ENCODE measurements around the gene MTCH1.

MTCH1 gene, protein sequence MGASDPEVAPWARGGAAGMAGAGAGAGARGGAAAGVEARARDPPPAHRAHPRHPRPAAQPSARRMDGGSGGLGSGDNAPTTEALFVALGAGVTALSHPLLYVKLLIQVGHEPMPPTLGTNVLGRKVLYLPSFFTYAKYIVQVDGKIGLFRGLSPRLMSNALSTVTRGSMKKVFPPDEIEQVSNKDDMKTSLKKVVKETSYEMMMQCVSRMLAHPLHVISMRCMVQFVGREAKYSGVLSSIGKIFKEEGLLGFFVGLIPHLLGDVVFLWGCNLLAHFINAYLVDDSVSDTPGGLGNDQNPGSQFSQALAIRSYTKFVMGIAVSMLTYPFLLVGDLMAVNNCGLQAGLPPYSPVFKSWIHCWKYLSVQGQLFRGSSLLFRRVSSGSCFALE

DNA sequence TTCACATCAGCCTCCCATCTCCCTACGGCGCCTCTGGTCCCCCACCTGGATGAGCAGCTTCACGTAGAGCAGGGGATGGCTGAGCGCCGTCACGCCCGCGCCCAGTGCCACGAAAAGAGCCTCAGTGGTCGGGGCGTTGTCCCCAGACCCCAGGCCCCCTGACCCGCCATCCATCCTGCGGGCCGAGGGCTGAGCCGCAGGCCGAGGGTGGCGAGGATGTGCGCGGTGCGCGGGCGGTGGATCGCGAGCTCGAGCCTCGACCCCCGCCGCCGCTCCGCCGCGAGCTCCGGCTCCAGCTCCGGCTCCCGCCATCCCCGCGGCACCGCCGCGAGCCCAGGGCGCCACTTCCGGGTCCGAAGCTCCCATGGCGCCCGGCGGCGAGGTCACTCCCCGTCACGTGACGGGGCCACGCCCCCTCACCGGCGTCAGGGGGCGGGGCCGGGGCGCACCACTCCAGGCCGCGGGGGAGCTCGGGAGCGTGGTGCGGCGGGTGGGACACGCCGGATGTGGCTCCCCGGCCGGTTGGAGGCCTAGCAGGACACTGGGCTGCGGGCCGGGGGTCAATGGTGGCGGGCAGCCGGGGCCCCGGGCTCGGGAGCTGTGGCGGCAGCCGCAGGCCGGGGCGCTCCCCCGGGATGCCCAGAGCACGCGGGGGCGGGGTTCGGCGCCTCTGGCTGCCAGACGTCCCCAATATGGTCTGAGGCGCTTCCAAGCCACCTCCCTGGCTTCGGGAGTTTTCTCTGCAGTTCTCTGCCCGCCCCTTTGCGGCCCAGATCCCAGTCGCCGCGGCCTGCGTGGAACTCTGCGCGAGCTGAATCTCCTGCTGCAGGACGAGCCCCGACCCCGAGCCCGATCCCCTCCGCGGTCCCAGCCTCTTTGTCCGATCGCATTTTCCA lies at the start of gene MTCH1:
MTCH1 (minus strand) TSS at position 389 of the 896 bp plus-strand sequence; CDS start at position 366, 23 bp downstream.
- DNase-seq, result peak; percentile 94

DNA sequence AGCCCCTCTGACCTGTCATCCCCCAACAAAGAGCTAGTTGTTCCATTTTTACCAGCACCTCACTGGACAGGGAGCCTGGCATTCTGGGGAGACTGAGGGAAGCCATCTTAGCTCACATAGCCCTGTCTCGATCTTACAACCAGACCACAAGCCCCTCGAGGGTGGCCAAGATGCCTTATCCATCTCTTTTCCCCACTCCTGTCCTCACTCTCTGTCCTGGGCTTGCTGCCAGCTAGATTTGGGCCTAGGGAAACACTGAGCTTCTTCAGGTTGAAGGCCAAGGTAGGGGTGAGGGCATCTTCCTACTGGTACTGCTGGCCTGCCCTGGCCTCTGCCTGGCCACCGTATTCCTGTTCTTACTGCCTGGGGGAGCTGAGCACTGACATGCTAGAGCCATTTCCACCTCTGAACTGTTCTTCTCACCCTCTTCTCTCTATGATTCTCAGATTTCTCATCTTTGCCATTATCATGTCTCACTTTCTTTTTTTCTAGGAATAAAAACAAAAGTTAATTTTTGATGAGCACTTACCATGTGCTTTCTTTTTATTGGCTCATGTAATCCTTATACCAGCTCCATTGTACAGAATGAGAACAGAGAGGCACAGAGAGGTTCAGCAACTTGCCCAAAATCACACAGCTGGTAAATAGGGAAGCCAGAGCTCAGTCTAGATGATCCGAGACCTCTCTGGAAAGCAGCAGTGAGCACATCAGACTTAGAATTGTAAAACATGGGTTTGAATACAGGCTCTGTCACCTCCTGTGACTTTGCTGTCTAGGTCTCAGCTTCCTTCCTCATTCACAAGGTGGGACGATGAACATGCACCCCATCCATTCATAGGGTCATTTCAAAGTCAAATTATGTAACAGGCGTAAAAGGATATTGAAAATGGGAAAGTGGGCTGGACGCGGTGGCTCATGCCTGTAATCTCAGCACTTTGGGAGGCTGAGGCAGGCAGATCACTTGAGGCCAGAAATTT lies 48.1 kb upstream of the MTCH1 start:
- no peak for DNase-seq

DNA sequence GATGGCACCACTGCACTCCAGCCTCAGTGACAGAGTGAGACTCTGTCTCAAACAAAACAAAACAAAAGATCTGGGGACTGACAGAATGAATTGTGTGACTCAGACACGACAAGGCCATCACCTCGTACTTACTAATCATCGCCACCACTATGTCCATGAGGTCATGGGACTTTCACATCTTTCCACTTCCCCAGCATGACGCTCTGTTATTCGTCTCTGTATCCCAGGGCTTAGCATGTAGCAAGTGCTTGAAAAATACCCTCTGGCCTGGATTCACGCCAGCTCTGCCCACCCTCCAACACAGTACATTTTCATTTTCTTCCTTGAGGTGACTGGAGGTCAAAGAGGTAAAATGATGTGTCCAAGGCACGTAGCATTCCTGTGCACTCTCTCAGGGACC lies 47.3 kb upstream of the MTCH1 start:
- DNase-seq, result no peak

DNA sequence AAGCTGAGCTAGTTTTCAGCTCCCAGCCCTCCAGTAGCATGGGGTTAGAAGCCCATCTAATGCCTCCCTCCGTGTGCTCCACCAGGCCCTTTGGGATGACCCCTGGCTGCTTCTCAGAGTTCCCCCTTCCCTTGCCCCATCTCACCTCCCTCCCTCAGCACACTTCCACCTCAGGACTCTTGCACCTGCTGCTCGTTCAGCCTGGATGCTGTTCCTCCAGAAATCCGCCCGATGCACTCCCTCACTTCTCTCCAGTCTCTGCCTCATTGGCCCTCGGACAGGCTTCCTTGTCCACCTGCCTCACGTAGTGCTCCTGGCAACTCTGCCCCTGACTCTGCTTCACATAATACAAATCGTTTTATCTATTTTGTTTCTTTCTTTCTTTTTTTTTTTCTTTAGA lies 46.2 kb upstream of the MTCH1 start:
- DNase-seq, result no peak

DNA sequence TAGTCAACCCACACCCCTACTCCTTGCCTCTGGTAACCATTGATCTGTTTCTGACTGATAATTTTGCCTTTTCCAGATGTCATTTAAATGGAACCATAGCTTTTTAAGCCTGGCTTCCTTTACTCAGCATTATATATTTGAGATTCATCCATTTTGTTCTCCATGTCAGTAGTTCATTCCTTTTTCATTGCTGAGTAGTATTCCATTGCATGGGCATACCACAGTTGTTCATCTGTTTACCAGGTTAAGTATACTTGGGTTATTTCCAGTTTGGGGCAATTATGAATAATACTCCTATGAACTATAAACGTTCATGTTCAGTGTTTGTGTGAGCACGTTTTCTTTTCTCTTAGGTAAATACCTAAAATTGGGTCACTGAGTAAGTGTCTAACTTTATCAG lies 44.6 kb upstream of the MTCH1 start:
- no peak for DNase-seq

DNA sequence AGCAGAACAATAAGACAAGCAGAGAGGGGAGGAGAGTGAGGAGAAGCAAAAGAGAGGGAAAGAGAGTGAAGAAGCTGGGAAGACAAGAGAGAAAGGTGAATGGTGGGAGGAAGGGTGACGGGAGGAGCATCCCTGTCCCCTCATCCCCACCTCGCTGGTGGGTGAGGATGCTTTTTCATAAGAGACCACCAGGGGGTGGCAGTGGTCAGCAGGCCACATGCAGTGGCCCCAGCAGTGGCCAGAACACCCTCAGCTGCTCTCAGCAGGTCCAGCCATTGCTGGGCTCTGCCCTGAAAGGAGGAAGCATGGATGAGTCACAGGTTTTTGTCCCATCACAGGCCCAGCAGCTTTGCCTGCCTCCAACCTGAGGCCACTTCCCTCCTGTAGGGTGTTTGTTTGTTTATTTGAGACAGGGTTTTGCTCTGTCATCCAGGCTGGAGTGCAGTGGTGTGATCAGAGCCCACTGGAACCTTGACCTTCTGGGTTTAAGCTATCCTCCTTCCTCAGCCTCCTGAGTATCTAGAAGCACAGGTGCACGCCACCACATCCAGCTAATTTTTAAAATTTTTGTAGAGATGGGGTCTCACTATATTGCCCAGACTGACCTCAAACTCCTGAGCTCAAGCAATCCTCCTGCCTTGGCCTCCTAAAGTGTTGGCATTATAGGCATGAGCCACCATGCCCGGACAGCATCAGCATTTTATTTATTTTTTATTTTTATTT lies 43.4 kb upstream of the MTCH1 start:
- peak; percentile 72 for DNase-seq

DNA sequence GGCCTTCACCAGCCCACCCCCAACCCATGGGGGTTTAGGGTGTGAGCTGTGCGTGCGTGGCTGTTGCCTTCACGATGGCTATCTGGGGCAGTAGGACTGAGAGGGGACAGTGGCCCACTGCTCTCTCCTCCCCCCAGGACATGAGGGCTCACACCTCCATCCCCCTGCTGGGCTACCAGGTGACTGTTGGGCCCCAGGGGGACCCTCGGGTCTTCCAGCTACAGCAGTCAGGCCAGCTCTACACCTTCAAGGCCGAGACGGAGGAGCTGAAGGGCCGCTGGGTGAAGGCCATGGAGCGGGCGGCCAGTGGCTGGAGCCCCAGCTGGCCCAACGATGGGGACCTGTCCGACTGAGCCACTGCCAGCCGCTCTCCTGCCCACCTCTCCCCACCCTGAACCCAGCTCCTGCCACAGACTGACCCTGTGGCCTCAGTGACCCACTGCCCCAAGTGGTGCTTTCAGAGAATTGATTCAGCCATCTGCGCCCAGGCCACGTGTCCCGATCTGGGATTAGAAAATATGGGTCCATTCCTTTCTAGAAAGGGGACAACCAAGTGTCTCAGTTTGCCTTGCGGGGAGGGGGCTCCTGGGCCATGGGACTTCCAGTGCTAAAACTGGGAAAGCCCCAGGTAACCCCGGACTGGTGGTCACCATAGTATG lies 41.9 kb upstream of the MTCH1 start:
- no peak for DNase-seq

DNA sequence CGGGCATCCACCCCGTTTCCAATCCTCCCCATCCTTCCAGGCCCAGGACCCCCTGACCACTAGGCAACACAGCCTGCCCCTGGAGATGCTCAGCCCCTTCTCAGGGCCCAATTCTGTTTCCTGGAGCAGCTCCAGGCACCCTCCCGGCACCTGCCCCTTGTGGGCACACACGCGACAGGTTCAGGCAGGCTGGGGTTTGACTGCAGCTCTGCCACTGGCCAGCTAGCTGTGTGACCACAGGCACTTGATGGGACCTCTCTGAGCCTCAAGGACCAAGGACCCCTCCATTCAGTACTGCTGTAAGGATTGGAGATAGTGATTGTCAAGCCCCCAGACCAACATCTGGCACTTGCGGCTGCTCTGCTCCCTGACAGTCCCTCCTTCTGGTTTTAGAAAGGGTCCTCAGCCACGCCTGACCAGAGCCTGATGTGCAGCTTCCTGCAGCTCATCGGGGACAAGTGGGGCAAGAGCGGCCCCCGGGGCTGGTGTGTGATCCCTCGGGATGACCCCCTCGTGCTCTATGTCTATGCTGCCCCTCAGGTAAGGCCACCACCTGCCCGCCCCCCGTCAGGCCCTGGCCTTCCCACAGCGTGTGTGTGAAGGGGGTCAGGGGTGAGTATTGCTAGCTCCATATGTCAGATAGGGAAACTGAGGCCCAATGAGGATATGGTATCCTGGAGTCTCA lies 41.2 kb upstream of the MTCH1 start:
- DNase-seq, result no peak

DNA sequence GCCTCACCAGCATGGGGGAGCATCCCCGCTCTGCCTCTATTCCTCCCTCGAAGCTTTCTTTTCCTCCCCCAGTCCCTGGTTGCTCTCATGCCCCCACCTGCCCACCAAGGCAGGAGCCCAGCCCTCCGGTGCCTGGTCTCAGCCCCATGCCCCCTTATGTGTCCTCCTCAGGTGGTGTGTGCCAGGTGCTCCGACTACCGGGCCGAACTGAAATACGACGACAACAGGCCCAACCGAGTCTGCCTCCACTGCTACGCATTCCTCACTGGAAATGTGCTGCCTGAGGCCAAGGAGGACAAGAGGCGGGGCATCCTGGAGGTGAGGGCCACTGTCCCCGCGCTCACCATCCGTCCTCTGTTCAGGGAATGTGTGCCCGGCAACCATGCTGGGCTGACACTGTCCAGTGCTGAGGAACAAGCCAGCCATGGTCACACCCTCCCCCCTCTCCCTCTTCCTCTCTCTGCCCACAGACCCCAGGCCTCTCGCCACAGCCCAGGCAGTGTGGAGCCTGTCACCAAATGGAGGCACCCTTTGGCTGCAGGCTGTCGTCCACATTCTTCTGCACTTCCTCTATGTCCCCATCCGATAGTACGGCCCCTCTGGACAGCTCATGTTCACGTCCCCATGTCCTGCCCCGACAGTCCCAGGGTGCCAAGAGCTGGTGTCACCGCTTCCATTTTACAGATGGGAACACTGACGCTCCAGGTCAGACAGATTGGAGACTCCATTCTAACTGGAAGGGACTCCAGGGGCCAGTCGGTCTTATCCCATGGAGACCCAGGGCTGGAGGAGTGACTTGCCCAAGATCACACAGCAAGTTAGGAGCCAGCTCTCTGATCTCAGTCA lies 39.8 kb upstream of the MTCH1 start:
- no peak for DNase-seq

DNA sequence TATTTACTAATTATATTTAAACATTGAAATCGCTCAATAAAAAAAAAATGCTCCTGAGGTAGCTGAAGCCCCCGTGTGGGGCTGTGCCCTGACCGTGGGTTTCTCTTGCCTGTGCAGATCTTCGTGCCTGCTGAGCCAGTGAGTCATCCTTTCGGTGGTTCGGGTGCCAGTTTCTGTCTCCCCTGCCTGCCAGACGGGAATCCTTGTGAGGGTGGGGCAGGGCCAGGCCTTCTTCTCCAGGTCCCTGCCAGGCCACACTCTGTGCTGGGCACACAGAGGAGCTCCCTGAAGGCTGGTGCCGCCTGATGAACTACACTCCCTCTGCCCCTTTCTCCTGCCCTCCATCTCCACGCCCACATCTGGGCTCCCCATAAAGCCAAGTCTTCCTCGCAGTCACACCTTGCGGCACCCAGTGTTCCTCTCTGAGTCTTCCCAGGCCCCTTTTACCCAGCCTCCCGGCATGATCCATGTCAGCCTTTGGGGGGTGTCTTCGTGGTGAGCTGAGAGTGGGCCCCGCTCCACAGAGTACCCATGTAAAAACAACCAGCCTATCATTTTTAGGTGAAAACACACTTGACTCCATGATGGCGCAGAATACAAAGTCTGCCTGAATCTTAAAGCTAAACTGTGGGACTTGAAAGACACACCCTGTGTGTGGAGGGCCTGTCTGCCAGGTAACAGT lies 38.8 kb upstream of the MTCH1 start:
- no peak for DNase-seq

DNA sequence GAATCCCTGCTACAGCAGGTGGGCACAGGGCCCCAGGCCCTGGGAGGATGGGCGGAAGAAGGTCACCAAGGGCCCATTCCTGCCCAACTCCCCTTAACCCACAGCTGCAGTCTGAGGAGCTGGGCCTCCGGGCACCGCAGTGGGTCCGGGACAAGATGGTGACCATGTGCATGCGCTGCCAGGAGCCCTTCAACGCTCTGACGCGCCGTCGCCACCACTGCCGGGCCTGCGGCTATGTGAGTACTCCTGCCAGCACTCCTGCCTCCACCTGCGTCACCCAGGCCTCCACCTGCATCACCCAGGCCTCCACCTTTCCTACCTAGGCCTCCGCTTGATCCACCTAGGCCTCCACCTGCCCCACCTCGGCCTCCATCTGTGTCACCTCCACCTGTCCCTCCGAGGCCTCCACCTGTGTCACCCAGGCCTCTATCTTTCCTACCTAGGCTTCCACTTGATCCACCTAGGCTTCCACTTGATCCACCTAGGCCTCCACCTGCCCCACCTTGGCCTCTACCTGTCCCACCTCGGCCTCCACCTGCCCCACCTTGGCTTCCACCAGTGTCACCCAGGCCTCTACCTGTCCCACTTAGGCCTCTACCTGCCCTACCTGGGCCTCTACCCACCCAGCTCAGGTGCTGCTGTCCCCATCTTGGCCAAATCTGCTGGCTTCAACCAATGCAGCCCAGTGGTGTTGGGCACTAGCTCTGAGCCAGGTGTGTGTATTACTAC lies 36.3 kb upstream of the MTCH1 start:
- DNase-seq, result no peak

DNA sequence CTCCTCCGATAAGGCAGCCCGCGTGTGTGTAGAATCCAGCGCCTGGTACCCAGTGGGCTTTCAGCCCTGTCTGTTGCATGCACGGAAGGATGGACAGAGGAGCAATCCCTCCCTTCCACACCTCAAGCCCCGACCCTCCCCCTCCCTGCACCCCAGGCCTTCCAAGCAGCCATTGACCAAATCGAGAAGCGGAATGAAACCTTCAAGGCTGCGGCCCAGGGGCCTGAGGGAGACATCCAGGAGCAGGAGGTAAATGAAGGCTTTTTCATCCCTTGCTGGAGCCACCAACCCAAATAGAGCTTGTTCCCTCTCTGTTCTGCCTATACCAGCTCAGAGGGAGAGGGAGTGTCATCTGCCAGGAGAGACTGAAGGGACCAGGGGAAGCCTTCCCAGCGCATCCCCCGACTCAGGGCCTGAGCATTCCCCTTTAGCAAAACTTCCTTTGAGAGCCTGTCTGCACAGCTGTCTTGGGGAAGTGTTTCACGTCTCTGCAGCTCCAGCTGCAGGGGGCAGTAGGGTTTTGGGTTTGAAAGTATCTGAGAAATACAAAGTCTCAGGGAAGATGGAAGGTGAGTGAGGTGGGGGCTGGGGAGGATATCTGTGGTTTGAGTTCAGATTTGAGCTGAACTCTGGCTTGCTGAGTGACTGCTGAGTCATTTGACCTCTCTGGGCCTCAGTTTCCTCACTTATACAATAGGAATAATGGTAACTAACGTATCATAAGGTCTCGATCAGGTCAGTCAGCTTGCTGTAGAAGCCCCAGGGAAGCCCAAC lies 35.5 kb upstream of the MTCH1 start:
- no peak for DNase-seq

DNA sequence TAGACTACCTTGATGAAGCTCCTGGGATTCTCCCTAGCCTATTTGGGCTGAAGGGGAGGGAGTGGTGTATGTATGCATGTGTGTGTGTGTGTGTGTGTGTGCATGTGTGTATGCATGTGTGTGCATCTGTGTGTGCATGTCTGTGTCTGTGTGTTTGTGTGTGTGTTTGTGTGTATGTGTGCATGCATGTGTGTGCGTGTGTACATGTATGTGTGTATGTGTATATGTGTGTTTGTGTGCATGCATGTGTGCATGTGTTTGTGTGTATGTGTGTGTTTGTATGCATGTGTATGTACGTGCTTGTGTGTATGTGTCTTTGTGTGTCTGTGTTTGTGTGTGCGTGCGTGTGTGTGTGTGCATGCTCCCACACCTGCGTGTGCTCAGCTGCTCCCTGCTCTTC lies 34.8 kb upstream of the MTCH1 start:
- DNase-seq, result no peak

DNA sequence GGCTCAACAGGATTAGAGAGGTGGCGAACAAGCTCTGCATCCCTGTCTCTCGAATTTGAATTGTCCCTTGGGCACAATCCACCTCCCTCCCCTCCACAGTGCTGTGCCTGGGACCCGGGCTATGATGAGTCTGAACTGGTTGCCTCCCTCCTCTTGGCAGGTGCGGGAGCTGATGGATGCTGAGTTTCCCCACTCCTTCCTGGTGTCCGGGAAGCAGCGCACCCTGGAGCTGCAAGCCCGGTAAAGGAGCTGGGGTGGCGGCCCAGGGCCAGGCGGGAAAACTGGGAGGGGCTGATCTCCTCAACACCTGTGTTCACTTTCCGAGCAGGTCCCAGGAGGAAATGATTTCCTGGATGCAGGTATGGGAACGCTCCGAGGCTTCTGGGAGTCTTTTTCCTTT lies 34.4 kb upstream of the MTCH1 start:
- DNase-seq, result no peak

DNA sequence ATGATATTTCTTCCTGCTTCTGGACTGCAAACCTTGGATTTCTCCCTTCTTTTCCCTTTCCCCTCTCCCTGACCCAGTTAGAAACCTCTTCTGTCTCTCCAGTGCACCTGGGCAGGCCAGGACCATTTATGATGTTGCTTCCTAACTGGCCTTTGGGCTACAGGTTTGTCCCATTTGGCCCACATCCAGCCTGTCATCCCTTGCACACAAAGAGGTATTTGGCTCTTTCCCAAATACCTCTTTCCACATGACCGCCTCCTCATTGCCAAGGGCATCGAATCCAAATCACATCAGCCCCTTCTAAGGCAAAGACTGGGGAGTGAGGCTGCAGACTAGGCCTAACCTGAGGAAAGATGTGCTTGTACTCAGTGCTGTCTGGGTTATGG lies 33.1 kb upstream of the MTCH1 start:
- no peak for DNase-seq

DNA sequence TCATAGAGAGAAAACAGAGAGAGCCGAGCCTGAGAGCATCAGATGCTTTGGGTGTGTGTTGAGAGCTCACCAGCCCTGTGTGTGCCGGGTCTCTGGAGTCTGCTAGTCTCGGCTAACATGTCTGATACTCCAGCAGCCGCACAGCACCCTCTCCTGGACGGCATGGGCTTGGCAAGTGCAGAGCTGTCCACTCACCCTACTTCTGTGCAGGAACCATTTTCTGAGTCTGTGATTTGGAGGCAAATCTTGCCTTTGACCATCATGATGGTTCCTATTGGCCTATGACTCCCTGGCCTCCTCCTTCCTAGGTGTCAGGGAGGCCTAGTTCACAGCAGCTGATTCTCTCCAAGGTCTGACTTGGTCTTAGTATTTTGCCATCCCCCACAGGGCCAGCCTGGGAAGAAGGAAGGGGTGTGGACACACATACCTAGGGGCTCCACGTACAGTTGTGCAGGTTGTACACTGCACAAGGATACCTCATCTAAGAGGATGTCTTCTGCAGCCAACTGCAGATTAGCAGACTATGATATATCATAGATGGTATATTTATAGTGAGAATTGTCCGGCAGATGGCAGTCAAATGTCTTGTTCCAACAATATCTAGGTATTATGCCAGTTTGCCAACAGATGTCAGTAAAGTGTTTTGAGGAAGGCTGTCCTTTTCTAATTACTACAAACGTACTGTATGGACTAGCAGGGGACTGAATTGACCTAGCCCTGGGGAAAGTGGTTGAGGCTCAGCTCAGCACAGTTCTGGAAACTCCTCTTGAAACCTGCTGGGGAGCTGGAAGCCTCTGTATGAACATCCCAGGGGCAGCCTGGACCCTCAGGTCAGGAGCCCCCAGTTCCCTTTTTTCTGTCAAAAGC lies 32.4 kb upstream of the MTCH1 start:
- peak; percentile 89 for DNase-seq
